ENCODE measurements around the gene ABCC5.
"Not testable (repeated sequence)": the region's sequence is repeated elsewhere in the genome, so short reads cannot be mapped to it uniquely, and the experiment has no call there.

Gene ABCC5

DNA sequence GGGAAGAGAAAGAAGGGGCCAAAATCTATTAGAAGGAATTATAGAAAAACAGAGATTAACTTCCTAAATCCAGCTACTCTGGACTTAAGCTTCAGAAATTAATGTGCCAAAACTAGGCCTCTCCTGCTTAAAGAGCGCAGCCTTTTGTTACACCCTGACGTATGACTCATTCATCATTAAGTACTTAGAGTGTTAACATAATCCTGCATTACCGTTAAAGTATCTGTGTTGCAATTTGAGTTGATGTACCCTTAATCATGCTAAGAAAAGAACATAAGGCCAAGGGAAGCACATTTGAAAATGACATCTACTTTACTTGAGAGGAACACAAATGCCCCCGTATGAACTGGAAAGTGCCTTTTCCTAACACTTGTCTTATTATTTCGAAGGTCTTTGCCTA is 21.7 kb upstream of the ABCC5 start:
- TF ChIP-seq, protein P1, sequence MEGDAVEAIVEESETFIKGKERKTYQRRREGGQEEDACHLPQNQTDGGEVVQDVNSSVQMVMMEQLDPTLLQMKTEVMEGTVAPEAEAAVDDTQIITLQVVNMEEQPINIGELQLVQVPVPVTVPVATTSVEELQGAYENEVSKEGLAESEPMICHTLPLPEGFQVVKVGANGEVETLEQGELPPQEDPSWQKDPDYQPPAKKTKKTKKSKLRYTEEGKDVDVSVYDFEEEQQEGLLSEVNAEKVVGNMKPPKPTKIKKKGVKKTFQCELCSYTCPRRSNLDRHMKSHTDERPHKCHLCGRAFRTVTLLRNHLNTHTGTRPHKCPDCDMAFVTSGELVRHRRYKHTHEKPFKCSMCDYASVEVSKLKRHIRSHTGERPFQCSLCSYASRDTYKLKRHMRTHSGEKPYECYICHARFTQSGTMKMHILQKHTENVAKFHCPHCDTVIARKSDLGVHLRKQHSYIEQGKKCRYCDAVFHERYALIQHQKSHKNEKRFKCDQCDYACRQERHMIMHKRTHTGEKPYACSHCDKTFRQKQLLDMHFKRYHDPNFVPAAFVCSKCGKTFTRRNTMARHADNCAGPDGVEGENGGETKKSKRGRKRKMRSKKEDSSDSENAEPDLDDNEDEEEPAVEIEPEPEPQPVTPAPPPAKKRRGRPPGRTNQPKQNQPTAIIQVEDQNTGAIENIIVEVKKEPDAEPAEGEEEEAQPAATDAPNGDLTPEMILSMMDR (IDR thresholded peaks at IDR 0.05; ENCODE audit: poor library complexity, severe bottlenecking): no peak
- peak; percentile 64; the same call in 2 of the 3 replicates for ATAC-seq (ENCODE audit: low read depth)
- Histone ChIP-seq H3K9me3 (ENCODE audit: severe bottlenecking) (no peaks in the 10 kb centered on the region), H3K4me3 (ENCODE audit: severe bottlenecking) (no peak overlapping the region), H3K4me1 (ENCODE audit: insufficient read depth, poor library complexity, severe bottlenecking) (no peaks in the 10 kb centered on the region), H3K36me3 (ENCODE audit: low read depth) (no peaks in the 10 kb centered on the region), H3K27me3 (ENCODE audit: insufficient read depth, poor library complexity, severe bottlenecking) (no peaks in the 10 kb centered on the region), H3K27ac (ENCODE audit: poor library complexity, severe bottlenecking) (no peak overlapping the region)
- DNase-seq (ENCODE audit: low spot score): no peak

DNA sequence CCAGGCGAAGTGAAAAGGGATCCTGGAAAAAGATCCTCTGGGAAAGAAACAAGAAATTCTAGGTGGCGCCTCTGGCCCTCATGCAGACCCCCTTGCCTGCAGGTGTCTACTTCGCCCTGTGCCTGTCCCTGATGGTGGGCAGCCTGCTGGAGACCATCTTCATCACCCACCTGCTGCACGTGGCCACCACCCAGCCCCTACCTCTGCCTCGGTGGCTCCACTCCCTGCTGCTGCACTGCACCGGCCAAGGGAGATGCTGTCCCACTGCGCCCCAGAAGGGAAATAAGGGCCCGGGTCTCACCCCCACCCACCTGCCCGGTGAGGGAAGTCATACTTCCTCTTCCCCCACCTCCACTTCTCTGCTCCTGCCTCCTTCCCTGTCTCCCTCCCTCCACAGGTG is 20.6 kb upstream of the ABCC5 start:
- not testable (repeated sequence) for H3K27ac ChIP-seq (ENCODE audit: poor library complexity, severe bottlenecking); H3K27me3 ChIP-seq (ENCODE audit: insufficient read depth, poor library complexity, severe bottlenecking); H3K9me3 ChIP-seq (ENCODE audit: severe bottlenecking); H3K4me1 ChIP-seq (ENCODE audit: insufficient read depth, poor library complexity, severe bottlenecking); H3K4me3 ChIP-seq (ENCODE audit: severe bottlenecking); H3K36me3 ChIP-seq (ENCODE audit: low read depth); DNase-seq (ENCODE audit: low spot score); ATAC-seq (ENCODE audit: low read depth)

DNA sequence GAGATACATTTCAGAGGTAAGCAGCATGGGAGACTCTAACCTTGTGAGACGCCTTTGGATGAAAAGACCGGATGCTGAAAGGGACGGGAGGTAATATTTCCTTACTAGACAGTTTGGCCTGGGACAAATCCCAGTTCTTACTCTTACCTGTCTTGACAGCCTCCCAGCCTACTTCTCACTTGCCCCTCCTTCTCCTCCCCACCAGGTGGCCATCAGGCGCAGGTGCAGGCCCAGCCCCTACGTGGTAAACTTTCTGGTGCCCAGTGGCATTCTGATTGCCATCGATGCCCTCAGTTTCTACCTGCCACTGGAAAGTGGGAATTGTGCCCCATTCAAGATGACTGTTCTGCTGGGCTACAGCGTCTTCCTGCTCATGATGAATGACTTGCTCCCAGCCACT is 20.1 kb upstream of the ABCC5 start:
- Histone ChIP-seq H3K27ac (ENCODE audit: poor library complexity, severe bottlenecking) (no peak overlapping the region), H3K36me3 (ENCODE audit: low read depth) (no peaks in the 10 kb centered on the region), H3K9me3 (ENCODE audit: severe bottlenecking) (no peaks in the 10 kb centered on the region), H3K4me3 (ENCODE audit: severe bottlenecking) (no peak overlapping the region), H3K27me3 (ENCODE audit: insufficient read depth, poor library complexity, severe bottlenecking) (no peaks in the 10 kb centered on the region), H3K4me1 (ENCODE audit: insufficient read depth, poor library complexity, severe bottlenecking) (no peaks in the 10 kb centered on the region)
- 0 out of 3 replicates have a peak, but pooled peaks have one; percentile 45 for ATAC-seq (ENCODE audit: low read depth)
- TF ChIP-seq, protein P1 (IDR thresholded peaks at IDR 0.05; ENCODE audit: poor library complexity, severe bottlenecking): no peak
- DNase-seq (ENCODE audit: low spot score): no peak

DNA sequence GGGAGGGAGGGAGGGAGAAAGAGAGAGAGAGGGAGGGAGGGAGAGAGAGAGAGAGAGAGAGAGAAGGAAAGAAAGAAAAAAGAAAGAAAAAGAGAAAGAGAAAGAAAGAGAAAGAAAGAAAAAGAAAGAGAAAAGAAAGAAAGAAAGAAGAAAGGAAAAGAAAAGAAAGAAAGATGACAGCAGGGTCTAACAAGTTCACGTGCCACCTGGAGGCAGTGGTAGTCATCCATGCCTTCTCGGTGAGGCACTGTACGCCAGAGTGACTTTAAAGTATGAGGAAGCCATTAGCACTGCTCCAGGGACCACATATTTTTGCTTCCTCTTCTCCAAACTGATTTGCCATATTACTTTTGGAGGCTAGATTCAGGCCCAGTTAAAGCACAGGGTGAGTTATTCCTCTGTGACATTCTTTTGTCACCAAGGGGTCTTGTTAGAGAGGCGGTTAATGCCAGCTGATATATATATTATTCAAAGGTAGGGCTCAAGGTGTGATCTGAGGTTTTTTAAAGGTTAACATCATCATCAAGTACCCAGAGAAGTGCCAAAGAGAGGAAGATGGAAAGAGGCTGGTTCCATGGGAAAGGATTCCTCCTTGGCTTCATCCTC is 13.6 kb upstream of the ABCC5 start, which contains the start of gene HTR3D:
HTR3D (plus strand) TSS at position 556 of the 606 bp plus-strand sequence; CDS start at position 556, 0 bp downstream.
- Histone ChIP-seq H3K4me3 (ENCODE audit: severe bottlenecking) (no peak within 1 kb of the TSS), H3K36me3 (ENCODE audit: low read depth) (no peaks in the 10 kb centered on the region), H3K27me3 (ENCODE audit: insufficient read depth, poor library complexity, severe bottlenecking) (no peaks in the 10 kb centered on the region)

DNA sequence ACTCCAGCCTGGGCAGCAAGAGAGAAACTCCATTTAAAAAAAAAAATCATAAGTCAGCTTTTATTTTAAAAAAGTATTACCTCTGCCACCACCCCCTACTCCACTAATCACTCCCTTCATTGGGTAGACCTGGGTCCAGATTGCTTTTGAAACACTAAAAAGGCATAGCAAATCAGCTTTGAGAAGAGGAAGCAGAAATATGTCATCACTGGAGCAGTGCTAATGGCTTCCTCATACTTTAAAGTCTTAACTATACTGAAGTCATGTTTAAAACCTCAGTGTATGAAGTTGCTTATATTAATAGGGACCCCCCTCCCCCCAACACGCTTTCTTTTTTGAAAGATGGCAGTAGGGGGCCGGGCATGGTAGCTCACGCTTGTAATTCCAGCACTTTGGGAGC is 12.9 kb upstream of the ABCC5 start:
- DNase-seq (ENCODE audit: low spot score) (no peak), ATAC-seq (ENCODE audit: low read depth) (no peak)
- Histone ChIP-seq H3K27ac (ENCODE audit: poor library complexity, severe bottlenecking) (no peak overlapping the region), H3K9me3 (ENCODE audit: severe bottlenecking) (no peaks in the 10 kb centered on the region), H3K4me3 (ENCODE audit: severe bottlenecking) (no peak overlapping the region), H3K36me3 (ENCODE audit: low read depth) (no peaks in the 10 kb centered on the region), H3K4me1 (ENCODE audit: insufficient read depth, poor library complexity, severe bottlenecking) (no peaks in the 10 kb centered on the region), H3K27me3 (ENCODE audit: insufficient read depth, poor library complexity, severe bottlenecking) (no peaks in the 10 kb centered on the region)
- TF ChIP-seq, protein P1 (IDR thresholded peaks at IDR 0.05; ENCODE audit: poor library complexity, severe bottlenecking): no peak

More for the DNA sequence above, 13.6 kb upstream of the ABCC5 start, which contains the start of gene HTR3D:
- no peak for ATAC-seq (ENCODE audit: low read depth)
- Histone ChIP-seq H3K9me3 (ENCODE audit: severe bottlenecking) (no peaks in the 10 kb centered on the region), H3K27ac (ENCODE audit: poor library complexity, severe bottlenecking) (no peak within 1 kb of the TSS), H3K4me1 (ENCODE audit: insufficient read depth, poor library complexity, severe bottlenecking) (no peaks in the 10 kb centered on the region)
- TF ChIP-seq, protein P1 (IDR thresholded peaks at IDR 0.05; ENCODE audit: poor library complexity, severe bottlenecking): no peak
- DNase-seq (ENCODE audit: low spot score): no peak

Data from RWPE2 (cell line).